Stimulated activated CD4-positive, alpha-beta T cell treated with anti-CD3 and anti-CD28 coated beads, Interleukin-2, amount 100 ng/mL, for 24 hours (primary cell): ENCODE results near the gene SMCP.

ENCODE experiments used
- DNase-seq, 2 donors: peaks; one replicate each; pipeline ENCODE4 v3.0.0-alpha.2; 2020

Gene SMCP

DNA sequence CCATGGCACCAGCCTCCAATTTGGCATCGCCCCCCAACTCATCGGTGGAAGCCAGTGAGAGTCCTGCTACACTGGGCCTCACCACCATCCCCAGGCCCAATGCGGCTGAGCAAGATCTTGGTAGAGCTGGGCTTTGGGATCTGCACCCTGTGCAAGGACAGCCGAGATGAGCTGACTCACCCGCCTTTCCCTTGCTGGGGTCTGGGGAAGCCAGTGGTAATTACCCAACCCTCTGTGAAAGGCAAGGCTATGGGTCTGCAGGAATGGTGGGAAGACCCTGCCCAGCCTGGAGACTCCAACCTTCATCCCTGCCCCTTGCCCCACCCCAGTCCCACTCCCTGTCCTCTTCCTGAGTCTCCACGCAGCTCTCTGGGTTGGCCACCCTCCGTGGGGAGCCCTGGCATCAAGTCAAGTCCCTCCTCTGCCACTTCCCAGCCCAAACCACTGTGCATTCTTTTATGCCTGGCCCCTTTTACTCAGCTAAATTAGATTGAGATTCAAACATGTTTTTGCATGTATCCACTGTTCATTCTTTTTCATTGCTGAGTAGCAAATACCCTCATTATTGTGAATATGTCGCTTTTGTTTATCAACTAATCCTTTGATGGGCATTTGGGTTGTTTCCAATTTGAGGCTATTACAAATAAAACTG lies 8.8 kb downstream of the SMCP start:
- no peak for DNase-seq

DNA sequence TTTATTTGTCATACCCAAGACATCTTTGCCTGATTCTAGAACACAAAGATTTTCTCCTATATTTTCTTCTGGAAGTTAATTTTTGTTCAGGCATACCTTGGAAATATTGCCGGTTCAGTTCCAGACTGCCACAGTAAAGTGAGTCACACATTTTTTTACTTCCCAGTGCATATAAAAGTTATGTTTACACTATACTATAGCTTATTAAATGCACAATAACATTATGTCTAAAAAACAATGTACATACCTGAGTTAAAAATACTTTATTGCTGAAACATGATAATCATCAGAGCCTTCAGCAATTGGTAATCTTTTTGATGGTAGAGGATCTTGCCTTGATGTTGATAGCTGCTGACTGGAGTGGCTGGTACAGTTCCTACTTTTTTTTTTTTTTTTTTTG lies 10.0 kb downstream of the SMCP start:
- DNase-seq: no peak

- DNase-seq: no peak
Measured at GRCh38 chr1:152899027-152899426, 20.9 kb downstream of the SMCP start.

GRCh38 chr1:152899883-152900282 lies 21.8 kb downstream of the SMCP start:
- DNase-seq: no peak

- no peak for DNase-seq
Measured at GRCh38 chr1:152901631-152902030, 23.5 kb downstream of the SMCP start.

DNA sequence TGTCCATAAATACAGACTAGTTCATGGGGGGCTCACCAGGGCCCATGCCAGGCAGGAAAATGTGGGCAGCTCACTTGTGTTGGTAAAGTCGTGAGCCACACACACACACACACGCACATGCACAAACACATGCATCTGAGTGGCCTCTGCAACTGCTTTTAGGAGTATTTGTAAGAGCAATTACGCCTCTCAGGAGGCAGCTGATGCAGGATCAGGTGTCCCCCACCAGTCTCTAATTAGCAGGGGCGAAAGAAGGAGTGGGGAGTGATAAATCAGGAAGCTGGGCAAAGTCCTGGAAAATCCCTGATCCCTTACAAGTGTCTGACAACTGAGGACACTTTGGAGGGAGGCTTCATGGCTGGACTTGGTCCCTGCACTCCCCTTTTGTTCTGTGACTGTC lies 24.5 kb downstream of the SMCP start:
- DNase-seq: no peak

DNA sequence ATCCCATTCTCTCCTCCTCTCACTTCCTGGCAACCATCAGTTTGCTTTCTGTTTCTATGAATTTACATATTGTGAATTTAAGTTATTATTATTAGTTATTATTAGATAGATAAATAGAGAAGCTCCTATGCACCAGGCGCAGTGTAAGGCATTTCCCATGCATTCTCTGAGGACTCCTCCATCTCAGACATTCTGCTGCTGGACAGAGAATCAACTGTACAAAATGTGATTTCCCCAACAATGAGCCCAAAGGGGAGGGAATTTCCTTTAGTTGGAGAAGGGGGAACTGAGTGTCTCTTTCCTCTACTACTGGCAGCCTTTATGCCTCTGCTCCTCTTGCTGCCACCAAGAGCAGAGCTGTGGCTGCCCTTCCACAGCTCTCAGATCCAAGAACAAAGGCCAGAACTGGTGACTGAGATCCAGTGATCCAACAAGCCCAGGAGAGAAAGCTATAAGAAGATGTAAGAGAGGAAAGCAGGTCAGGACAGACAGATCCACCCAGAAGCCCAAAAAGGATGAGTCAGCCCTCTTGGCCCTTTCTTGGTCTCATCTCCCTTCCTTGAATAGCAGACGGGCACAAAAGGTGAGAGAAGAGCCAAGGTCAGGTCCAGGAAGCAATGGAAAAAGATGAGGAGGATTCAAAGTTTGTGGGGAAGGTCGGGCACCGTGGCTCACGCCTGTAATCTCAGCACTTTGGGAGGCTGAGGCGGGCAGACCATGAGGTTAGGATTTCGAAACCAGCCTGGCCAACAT lies 26.7 kb downstream of the SMCP start:
- DNase-seq: no peak

- DNase-seq: no peak
Measured at GRCh38 chr1:152906023-152906565, 28.0 kb downstream of the SMCP start.

DNA sequence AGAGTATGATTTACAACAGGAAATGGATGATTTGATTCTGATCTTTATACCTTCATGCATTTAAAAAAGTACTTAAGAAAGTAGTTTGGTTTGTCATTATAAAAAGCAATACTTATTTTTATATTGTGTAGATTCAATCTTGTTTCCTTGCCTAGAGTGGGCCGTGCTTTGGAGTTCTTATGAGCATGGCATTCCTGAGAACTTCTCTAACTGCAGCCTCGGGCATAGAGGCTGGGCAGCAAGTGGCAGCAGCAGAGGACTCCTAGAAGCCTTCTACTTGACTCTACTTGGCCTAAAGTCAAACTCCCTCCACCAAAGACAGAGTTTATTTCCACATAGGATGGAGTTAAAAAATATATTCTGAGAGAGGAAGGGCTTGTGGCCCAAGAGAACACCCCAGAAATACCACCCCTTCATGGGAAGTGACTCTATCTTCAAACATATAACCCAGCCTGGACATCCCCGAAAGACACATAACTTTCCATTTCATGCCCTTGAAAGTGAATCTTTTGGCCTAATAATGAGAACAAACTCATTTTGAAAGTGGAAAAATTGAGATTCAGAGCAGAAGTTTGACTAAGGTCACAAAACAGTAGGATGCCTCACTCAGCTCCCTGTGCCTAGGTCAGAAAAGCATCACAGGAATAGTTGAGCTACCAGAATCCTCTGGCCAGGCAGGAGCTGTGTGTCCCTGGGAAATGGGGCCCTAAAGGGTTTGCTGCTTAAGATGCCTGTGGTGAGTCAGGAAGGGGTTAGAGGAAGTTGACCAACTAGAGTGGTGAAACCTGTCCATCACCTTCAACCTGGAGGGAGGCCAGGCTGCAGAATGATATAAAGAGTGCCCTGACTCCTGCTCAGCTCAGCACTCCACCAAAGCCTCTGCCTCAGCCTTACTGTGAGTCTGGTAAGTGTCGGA lies 29.8 kb downstream of the SMCP start, which contains the start of gene IVL:
Gene IVL, plus strand, starts transcription at position 861 of the 916 bp plus-strand sequence. CDS start 1,252 bp downstream, outside the sequence.
- no peak for DNase-seq

DNA sequence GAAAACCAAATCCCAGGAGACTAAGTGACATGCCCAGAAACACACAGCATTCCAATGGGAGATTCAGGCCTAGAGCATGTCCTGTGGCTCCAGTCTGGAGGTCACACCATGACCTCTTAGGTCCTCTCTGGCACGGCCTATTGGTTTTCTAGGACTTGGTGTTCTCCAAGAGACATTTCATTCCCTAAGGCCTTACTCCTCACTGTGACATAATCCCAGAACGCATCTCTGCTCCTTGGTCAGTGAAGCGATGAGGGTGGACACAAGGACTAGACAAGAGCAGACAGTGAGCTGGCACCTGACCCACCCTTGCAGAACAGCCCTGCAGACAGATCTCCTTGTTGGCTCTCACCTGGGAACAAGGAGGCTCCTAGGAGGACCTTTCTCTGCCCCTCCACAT lies 31.1 kb downstream of the SMCP start:
- no peak for DNase-seq

GRCh38 chr1:152912471-152912870 lies 34.3 kb downstream of the SMCP start:
- no peak for DNase-seq

DNA sequence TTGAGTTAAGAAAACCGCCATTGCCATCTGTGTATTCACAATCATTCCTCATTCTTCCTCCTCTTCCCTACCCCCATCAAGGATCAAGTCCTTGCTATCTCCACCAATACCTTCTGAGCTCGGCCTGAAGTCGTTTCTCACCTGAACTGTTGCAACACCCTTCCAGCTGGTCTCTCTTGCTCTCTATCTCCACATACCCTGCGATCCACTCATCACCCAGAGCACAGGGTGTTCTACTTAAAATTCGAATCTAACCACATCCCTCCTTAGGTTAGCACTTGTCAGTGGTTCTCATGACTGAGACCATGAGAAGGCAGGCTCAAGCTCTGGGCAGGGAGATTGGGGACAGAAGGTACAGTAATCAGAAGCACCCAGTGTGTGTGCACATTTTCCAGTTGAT lies 34.8 kb downstream of the SMCP start:
- DNase-seq: no peak

GRCh38 chr1:152917794-152918193 lies 39.7 kb downstream of the SMCP start:
- DNase-seq: no peak

DNA sequence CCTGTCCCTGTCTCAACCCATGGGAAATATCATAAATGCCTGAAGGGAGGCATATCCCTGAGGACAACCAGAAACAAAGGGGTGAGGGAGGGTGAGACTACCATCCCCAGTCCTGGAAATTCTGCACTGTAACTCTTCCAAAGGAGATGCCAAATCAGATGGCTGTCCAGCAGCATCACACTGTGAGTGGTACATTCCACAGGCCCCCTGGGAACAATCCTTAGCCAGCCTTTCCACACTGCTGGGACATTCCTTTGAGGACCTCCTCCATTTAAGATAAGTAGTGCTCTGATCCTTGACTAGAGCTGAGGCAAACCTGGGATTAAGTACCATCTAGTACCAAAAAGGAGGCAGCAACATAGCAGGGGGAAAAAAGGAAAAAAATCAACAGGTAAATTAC lies 40.9 kb downstream of the SMCP start:
- no peak for DNase-seq

DNA sequence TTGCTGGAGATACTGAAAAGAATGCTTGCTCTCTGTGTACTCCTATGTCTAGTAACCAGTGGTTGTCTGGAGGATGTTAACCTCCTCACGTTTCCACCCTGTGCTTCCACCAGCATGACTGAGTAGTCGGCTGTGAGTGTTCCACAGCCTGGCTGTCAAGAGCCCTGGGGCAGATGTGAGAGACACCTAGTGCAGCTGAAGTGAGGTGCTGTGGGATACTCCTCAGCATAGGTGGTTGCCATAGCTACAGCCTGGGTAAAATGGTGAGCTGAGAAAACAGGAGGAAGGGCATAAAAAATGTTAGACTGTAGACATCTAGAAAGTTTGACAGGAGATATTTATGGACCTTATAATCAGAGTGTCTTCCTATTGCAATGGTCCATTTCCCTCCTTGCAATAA lies 46.1 kb downstream of the SMCP start:
- DNase-seq: no peak

DNA sequence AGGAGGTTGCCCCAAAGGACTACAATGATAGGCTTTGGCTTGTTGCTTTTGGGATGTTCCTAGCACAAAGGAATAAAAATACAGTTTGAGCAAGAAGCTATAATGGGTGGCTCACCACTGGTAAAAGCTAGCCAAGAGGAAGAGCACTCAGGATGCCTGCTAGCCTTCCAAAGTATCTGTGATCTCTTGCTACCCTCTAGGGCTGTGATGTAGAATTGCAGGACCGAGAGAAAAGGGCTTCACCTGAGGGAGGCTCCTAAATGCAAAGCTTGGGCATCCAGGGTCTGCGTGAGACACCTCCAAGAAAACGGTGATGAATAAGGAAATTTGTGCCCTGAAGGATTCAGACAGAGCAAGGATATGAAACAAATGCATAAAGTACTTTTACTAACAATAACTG lies 48.0 kb downstream of the SMCP start:
- DNase-seq: no peak

DNA sequence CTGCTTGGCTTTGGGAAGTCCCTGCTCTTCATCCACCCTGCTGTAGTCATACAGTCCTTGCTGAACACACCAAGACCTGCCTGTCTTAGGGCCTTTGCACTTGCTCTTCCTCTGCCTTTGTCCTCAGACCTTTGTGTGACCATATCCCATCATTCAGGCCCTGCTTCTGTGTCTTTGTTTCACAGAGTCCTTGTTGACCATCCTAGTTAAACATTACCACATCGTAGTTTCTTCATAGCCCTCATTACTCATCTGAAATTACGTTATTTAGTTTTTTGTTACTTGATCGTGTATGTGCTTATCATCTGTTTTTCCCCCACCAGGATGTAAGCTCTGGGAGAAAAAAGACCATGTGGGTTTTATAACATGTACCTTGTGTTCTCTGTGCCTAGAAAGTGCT lies 50.5 kb downstream of the SMCP start:
- no peak for DNase-seq

DNA sequence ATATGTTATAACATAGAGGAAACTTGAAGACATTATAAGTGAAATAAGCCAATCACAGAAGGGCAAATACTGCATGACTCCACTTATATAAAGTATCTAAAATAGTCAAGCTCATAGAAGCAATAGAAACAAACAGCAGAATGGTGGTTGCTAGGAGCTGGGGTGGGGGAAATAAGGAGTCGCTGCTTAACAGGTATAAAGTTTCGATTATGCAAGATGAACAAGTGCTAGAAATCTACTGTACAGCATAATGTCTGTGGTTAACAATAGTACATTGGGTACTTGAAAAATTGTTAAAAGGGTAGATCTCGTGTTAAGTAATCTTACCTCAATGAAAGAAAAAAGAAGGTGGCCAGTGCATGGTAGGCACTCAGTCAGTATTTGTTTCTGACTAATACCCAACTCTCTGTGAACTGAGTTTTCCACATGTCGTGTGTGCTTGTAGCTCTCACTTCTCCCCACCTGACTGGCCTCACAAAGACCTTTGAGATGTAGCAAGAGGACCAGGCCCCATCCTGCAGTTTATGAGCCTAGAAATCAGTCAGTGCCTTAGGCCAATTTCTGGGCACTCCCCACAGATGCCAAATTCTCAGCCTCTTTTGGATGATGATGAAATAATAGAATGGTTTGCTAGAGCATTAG lies 54.2 kb downstream of the SMCP start:
- no peak for DNase-seq

- no peak for DNase-seq
Measured at GRCh38 chr1:152933196-152933595, 55.1 kb downstream of the SMCP start.
